WI38 (cell line): ENCODE measurements around the gene RHEBL1.

Experiments used
- H3K4me3 ChIP-seq: 2 replicates; pipeline ENCODE4 v1.5.1; 2011; ENCODE audit warnings: low read depth, mild to moderate bottlenecking, control low read depth, low read length
- TF ChIP-seq, protein P1 (sequence below): IDR thresholded peaks from 2 replicates; pipeline ENCODE4 v1.5.1; 2012; ENCODE audit warnings: low read depth, mild to moderate bottlenecking, control low read depth, low read length

Gene RHEBL1

DNA sequence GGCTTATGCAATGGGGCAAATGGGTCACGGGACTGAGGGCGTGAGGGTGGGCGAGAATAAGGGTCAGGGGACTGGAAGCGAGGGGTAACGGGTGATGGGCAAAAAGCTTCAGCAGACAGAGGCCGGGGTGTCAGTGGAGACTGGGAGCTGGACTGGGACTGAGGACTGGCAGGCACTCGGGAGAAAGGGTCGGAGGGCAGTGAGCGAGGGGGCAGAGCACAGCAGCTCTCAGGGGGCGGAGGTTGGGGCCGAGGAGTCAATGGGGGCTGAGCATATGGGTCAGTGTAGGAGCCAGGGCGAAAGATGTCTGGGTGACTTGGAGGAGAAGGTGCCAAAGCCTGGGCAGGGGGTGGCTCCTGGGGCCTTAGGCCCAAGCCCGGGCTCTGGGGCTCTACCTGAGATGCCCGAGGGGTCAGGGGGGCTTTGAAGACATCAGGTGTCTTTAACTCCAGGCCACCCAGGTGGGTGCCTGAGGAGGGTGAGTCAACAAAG, 29.4 kb downstream of the RHEBL1 start:
- TF ChIP-seq, protein P1, sequence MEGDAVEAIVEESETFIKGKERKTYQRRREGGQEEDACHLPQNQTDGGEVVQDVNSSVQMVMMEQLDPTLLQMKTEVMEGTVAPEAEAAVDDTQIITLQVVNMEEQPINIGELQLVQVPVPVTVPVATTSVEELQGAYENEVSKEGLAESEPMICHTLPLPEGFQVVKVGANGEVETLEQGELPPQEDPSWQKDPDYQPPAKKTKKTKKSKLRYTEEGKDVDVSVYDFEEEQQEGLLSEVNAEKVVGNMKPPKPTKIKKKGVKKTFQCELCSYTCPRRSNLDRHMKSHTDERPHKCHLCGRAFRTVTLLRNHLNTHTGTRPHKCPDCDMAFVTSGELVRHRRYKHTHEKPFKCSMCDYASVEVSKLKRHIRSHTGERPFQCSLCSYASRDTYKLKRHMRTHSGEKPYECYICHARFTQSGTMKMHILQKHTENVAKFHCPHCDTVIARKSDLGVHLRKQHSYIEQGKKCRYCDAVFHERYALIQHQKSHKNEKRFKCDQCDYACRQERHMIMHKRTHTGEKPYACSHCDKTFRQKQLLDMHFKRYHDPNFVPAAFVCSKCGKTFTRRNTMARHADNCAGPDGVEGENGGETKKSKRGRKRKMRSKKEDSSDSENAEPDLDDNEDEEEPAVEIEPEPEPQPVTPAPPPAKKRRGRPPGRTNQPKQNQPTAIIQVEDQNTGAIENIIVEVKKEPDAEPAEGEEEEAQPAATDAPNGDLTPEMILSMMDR, result no peak

DNA sequence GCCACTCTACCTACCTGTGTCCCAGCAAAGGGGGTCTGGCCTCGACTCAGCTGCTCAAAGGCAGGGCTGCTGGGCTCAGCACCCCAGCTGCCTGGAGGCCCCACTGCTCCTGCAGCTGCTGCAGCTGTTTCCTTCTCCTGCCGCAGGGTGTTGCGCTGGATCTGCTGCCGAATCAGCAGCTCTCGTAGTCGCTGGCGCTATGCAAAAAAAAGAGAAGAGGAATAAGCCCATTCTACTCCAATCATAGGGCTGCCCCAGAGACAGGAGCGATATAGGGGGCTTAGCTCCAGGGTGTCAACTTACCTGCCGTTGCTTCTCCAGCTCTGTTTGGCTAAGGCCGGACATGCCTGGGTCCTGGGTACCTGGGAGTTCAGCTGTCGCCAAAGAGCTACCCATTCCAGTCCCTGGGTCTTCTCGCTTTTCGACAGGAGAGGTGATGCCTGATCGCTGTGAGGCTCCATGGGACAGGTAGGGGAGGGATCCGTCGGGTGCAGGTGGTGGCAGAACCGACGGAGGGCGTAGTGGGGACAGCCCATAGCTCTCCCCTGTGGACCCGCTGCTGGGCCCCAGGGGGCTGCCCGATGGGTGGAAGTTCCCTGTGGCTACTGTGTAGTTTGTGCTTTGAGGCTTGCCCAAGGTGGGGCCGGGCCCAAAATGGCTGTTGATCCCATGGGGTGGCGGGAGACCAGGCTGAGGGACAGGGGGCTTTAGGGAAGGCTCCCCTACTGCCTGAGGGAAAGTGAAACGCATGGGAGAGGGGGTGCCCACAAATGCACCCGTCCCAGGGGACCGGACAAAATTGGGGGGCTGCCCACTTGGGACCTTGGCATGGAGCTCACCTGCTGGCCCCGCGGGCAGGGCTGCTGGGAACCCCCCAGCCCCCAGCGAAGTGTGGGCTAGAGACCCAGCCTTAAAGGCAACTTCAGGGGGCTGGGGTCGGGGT, 30.1 kb downstream of the RHEBL1 start:
- TF ChIP-seq, protein P1, result no peak
- H3K4me3 ChIP-seq, result no peak overlapping the region

More for the DNA sequence above, 29.4 kb downstream of the RHEBL1 start:
- H3K4me3 ChIP-seq, result no peak overlapping the region

DNA sequence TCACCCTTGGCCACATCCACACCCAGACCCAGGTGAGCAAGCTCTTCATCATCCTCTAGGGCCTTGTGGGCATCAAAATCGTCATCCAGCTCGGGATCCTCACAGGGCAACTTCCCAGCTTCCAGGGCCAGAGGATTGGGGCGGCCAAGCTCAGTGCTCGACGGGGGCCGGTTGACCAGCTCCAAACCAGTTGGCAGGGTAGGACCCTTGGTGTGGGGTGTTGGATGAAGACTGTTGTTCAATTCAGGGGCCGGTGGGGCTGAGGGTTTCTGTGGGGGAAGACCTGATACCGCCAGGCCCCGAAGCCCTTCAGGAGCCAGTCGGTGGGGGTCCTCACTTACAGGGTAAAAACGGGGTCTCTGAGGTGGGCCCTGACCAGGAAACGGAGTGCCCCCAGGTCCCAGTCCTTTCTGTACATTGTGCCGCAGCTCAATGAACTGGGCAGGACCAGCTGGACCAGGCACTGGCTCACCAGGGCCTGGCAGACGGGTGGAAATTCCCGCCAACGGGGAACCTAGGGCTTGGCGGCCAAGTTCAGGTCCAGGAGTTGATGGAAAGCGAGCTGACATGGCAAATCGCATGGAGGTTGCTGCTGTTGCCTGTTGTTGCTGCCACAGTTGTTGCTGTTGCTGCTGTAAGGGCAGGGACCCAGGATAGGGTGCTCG, 31.4 kb downstream of the RHEBL1 start:
- TF ChIP-seq, protein P1, result no peak
- no peak overlapping the region for H3K4me3 ChIP-seq

DNA sequence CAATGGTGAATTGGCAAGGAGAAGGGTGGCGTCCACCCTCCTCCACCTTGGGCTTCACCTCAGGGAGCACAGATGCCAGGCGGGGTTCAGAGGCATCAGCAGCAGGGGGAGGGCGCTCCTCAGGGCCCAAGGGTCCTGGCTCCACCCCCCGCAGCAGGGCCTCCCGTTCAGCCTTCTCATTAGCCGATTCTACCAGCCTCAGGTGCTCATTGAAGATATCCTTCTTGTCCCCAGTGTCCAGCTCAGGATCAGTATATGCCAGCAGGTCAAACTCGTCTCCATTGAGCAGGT, 31.9 kb downstream of the RHEBL1 start:
- TF ChIP-seq, protein P1, result no peak

DNA sequence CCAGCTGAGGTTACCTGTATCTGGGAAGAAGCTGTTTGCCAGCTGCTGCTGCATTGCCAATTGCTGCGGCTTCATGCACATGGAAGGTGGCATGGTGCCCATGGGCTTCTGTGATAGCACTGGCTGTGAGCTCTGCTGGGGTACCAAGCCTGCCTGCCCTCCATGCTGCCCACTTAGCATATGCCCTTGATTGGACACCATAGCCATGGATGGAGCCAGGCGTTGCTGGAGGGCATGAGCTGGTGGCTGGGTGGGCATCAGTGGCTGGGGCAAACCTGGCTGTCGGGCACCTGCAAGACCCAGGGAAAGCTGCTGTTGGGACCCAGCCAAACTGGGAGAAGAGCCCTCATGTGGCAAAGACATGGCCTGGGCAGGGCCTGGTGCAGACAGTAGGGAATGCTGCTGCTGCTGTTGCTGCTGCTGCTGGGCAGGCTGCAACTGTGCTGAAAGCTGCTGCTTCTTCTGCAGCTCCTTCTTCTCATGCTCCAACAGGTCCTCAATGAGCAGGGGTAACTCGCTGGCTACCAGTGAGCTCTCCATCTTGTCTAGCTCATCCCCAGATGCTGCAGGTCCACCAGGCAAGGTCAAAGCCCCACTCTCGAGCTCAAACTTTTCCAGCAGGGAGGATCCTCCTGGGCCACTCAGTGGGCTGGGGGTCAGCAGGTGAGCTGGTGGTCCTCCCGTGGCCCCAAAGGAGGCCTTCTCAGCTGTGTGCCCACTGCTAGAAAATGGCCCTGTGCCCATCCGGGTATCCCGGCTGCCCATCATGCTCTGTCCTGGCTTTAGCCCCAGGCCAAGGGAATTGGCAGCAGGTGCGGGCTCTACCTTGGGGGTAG, 32.5 kb downstream of the RHEBL1 start:
- TF ChIP-seq, protein P1, result no peak
- no peak overlapping the region for H3K4me3 ChIP-seq

More for the DNA sequence above, 31.9 kb downstream of the RHEBL1 start:
- H3K4me3 ChIP-seq, result no peak overlapping the region

DNA sequence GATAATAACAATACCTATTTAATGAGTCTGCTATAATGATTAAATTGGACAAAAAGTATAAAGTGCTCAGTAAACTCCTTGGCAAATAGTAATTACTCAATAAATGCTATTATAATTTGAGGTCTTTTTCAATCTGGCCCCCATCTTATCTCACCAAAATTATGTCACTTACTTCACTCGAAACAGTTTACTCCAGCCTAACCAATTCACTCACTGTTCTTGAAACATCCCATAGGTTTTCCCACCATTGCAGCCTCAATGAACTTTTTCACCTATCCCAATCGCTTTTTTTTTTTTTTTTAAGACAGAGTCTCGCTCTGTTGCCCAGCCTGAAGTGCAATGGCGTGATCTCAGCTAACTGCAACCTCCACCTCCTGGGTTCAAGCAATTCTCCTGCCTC, 33.8 kb downstream of the RHEBL1 start:
- TF ChIP-seq, protein P1, result no peak
- H3K4me3 ChIP-seq, result no peak overlapping the region

DNA sequence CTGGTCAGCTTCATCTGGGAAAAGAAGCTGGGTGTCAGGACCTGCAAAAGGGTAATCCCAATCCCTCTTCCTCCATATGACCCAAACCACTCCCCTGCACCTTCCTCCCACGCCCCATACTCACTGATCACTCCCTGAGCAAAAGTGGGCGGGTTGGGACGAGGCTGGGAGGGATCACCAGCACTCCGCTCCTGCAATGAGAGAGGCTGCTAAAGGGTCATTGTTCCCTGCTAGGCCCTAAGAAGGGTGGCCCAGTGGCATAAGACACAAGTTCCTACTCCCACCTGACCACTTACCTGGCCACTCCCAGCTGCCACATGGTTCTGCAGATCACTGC, 35.5 kb downstream of the RHEBL1 start:
- H3K4me3 ChIP-seq, result no peak overlapping the region
- TF ChIP-seq, protein P1, result no peak
